Cardiac muscle cell (in vitro differentiated cells and primary cell): ENCODE measurements around the gene SUPT7L. TPM values are rescaled to one million over a fixed set of nuclear protein-coding genes. Genes with fewer than 3 reads are reported as not detected.
A peak's percentile ranks its signal among the peaks of the same experiment; 100 is the strongest.
"Not testable (repeated sequence)": the region's sequence is repeated elsewhere in the genome, so short reads cannot be mapped to it uniquely, and the experiment has no call there.

Experiments
- DNase-seq, 2 donors: peaks; one replicate each; pipeline versions ENCODE4 v3.0.0 to v3.0.0-alpha.2; 2010 to 2017; ENCODE audit warnings: low read depth in 1 of 2, low spot score in 1 of 2
- H3K27ac ChIP-seq: fragments of 200-600 bp; sonication (generic); 2 replicates; pipeline ENCODE4 v1.5.1; 2016
- H3K27me3 ChIP-seq: fragments of 200-600 bp; sonication (generic); 2 replicates; pipeline ENCODE4 v1.6.0; 2016; ENCODE audit warnings: control low read depth
- H3K36me3 ChIP-seq: fragments of 200-600 bp; sonication (generic); 2 replicates; pipeline ENCODE4 v1.5.1; 2016; ENCODE audit warnings: control low read depth
- H3K4me1 ChIP-seq: fragments of 200-600 bp; sonication (generic); 2 replicates; pipeline ENCODE4 v1.8.1; 2017; ENCODE audit warnings: low read depth, mild to moderate bottlenecking, mixed run types
- H3K4me3 ChIP-seq: fragments of 200-600 bp; sonication (generic); 2 replicates; pipeline ENCODE4 v1.5.1; 2016; ENCODE audit warnings: mild to moderate bottlenecking
- H3K9me3 ChIP-seq: fragments of 200-600 bp; sonication (generic); 2 replicates; pipeline ENCODE4 v1.5.1; 2017; ENCODE audit warnings: low read depth, mild to moderate bottlenecking, control low read depth
- polyA plus RNA-seq: library from polyadenylated mRNA; unstranded; fragments of >200 nt; fragmentation: Nextera tagmentation; extraction: Ambion mirVana; gene quantifications from 2 replicates; pipeline ENCODE4 v1.2.1, GENCODE V29; 2016
- total RNA-seq: library from RNA; depleted of rRNA; stranded (reverse); fragments of >200 nt; gene quantifications from 2 replicates; pipeline ENCODE4 v1.2.3, GENCODE V29; 2016
- TF ChIP-seq, protein P1 (sequence below): IDR thresholded peaks from 2 replicates; pipeline ENCODE4 v1.5.1; 2012; ENCODE audit warnings: low read depth, mild to moderate bottlenecking, low read length

Gene SUPT7L
- total and polyA plus RNA-seq, 2 experiments from 2014 or later, result 34.3 to 37.8 TPM

DNA sequence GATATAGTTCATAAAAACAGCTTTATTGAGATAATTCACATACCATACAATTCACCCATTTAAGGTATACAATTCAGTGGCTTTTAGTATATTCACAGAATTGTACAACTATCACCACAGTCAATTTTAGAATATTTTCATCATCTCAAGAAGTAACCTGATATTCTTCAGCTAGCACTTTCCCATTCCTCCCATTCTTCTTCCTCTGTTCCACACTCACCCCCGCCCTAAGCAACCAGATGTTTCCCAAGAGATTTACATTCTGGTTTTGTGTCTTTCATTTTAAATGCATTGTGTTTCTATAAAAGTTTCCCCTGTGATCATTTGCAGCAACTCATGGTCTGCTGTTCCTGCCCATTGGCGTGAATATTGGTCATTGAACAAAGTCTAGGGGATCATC, 29.1 kb downstream of the SUPT7L start:
- H3K27ac ChIP-seq, result no peak overlapping the region

DNA sequence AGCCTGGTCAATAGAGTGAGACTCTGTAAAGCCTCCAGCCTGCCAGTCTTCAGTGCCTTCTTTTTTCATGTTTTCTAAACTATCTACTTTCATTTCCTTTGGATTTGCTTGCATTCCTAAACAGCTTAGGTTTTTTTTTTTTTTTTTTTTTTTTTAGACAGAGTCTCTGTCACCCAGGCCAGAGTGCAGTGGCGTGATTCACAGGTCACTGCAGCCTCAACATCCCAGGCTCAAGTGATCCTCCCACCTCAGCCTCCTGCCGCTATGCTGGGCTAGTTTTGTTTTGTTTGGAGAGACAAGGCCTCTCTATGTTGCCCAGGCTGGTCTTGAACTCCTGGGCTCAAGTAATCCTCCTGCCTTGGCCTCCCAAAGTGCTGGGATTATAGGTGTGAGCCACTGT, 33.2 kb downstream of the SUPT7L start:
- DNase-seq, H3K9me3 ChIP-seq, H3K4me3 ChIP-seq, H3K4me1 ChIP-seq, H3K27me3 ChIP-seq, H3K27ac ChIP-seq: not testable (repeated sequence)
- peaks cover 35% of the 10 kb centered on the region for H3K36me3 ChIP-seq

More for the DNA sequence above, 29.1 kb downstream of the SUPT7L start:
- Histone ChIP-seq H3K36me3 (peaks cover 60% of the 10 kb centered on the region), H3K4me3 (no peak overlapping the region), H3K27me3 (no peaks in the 10 kb centered on the region), H3K4me1 (no peaks in the 10 kb centered on the region), H3K9me3 (no peaks in the 10 kb centered on the region)
- TF ChIP-seq, protein P1, sequence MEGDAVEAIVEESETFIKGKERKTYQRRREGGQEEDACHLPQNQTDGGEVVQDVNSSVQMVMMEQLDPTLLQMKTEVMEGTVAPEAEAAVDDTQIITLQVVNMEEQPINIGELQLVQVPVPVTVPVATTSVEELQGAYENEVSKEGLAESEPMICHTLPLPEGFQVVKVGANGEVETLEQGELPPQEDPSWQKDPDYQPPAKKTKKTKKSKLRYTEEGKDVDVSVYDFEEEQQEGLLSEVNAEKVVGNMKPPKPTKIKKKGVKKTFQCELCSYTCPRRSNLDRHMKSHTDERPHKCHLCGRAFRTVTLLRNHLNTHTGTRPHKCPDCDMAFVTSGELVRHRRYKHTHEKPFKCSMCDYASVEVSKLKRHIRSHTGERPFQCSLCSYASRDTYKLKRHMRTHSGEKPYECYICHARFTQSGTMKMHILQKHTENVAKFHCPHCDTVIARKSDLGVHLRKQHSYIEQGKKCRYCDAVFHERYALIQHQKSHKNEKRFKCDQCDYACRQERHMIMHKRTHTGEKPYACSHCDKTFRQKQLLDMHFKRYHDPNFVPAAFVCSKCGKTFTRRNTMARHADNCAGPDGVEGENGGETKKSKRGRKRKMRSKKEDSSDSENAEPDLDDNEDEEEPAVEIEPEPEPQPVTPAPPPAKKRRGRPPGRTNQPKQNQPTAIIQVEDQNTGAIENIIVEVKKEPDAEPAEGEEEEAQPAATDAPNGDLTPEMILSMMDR, result no peak
- no peak for DNase-seq

DNA sequence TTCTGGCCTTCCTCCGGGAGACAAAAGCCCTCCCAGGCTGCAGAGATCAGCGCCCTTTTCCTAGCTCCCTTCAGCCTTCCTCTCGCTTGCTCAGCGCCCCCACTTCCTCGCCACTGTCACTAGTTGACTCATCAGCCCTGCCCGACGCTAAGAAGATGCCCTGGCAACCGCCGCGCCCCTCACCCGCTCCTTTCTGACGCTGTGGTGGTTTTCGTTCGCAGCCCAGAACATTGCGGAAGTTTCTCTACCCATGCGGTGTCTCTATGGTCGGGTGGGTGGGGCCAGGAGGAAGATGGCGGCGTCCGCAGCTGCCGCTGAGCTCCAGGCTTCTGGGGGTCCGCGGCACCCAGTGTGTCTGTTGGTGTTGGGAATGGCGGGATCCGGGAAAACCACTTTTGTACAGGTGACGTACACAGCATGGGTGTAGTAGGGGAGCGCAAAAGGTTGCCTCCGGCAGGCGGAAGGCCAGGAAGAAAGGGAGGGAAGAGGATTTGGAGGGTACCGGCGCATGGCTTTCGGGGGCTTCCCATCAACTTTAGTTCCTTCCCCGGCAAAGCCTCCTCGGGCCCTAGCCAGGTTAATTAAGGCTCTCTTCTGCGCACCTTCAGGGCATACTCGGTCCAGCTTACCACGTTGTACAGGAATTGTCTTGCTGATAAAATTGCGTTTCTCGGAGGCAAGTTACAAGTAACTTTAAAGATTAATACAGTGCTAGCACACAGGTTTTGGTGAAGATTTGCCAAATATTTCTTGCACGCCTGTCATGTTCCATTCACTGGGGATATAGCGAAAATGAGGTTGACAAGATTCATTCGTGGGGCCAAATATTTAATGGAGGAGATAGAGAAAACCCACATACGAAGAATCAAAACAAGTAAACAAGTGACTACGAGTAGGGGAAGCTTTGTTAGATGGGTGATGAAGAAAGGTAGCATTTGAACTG, 34.4 kb downstream of the SUPT7L start, which contains the start of the genes CCDC121 and GPN1:
Gene CCDC121 (minus strand): TSS at position 246 of the 943 bp plus-strand sequence. CDS start 1,213 bp downstream, outside the sequence.
Gene GPN1 (plus strand): TSS at position 284 of the 943 bp plus-strand sequence. CDS start 9 bp downstream, at position 293.
- no peaks in the 10 kb centered on the region for H3K27me3 ChIP-seq

DNA sequence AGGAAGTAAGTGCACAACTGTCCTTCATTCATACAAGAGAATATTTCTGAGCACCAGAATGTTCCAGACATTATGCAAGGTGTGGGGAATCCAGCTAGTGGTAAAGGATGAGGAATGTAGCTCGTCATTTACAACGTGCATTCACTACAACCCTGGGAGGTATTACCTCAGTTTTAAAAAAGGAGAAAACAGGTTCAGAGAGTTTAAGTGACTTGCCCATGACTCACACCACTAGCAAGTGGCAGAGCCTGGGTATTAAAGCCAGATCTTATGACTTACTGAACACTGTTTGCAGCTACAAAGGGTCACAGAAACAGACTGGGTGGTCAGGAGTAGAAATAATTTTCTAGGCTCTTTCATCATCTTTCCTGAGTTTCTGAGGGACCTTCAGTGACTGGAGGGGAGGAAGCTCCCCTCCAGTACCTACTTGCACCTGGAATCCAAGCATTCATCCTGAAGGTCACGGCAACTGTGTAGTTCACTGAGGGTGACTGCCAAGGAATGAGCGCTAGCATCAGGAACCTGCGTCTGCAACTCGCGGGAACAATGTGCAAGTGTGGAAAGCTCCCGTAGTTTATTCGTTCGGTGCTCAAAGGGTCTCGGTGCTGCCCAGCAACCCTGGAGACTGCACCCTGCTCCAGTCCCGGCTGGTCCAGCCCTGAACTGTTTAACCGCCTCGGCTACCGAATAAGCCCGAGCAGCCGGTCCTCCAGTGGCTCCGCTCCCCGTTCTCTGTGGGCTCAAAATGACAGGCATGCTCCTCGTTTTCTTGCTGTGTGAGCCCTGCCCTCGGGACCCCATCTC, 35.2 kb downstream of the SUPT7L start:
- peak; percentile 42 to 75 for DNase-seq
- H3K4me1 ChIP-seq, result no peaks in the 10 kb centered on the region
- peaks cover 25% of the 10 kb centered on the region for H3K36me3 ChIP-seq
- no peaks in the 10 kb centered on the region for H3K27me3 ChIP-seq
- no peaks in the 10 kb centered on the region for H3K9me3 ChIP-seq
- TF ChIP-seq, protein P1, result no peak
- H3K4me3 ChIP-seq, result peak overlapping the region; percentile 71
- no peak overlapping the region for H3K27ac ChIP-seq

More for the DNA sequence above, 34.4 kb downstream of the SUPT7L start, which contains the start of the genes CCDC121 and GPN1:
- no peak within 1 kb of the TSS for H3K27ac ChIP-seq
- TF ChIP-seq, protein P1, result no peak
- H3K36me3 ChIP-seq, result peaks cover 28% of the 10 kb centered on the region
- H3K4me1 ChIP-seq, result no peaks in the 10 kb centered on the region
- DNase-seq, result peak; percentile 87 to 92
- peak within 1 kb of the TSS; percentile 71 for H3K4me3 ChIP-seq
- H3K9me3 ChIP-seq, result no peaks in the 10 kb centered on the region

DNA sequence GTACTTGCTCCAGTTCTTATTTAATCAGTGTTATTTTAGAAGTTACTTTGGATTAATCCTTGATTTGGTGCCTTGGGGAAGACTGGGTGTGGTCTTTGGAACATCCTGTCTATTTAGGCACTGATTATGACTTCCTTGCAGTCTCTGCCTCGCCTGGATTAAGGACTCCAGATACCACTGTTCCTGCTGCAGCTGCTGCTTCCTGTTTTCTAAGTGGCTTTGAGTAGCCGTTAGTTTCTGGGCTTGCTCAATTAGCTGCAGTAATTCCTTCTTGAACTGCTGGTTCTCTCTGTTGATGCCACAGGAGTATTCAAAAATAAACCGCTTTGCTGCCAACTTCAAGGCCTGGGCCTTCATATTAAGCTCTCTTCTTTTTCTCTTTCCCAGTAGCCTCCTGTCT, 36.5 kb downstream of the SUPT7L start:
- H3K27ac ChIP-seq, result not testable (repeated sequence)

DNA sequence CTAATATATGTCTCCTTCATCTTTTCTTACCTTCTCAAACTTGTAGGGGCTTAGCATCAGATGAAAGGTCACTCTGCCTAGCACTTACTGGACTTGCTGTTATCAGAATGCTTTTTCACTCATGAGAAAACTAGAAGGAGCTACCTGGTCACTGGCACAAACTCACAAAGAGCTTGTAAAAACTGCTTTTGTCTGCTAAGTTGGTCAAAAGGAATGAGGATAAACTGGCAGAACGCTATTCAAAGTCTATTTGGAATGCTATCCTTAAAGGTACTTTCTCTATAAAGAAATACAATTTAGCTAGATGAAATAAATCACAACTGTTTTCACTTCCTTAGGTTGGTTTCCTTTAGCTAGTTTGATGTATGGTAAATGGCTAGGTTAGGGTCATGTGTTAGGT, 37.1 kb downstream of the SUPT7L start:
- not testable (repeated sequence) for H3K36me3 ChIP-seq, H3K4me1 ChIP-seq, DNase-seq, H3K27ac ChIP-seq, H3K9me3 ChIP-seq, H3K4me3 ChIP-seq, H3K27me3 ChIP-seq

More for the DNA sequence above, 36.5 kb downstream of the SUPT7L start:
- not testable (repeated sequence) for H3K4me3 ChIP-seq, H3K4me1 ChIP-seq, DNase-seq, H3K9me3 ChIP-seq, H3K27me3 ChIP-seq
- H3K36me3 ChIP-seq, result peaks cover 15% of the 10 kb centered on the region
